Mucosa of rectum (tissue), 2 donors: Measurements from ENCODE around the gene OR13G1.
"Not testable (repeated sequence)": the region's sequence is repeated elsewhere in the genome, so short reads cannot be mapped to it uniquely, and the experiment has no call there.

ENCODE experiments used
- H3K27ac ChIP-seq, 2 donors: one replicate each; pipeline ENCODE4 v1.7.0; 2013; ENCODE audit warnings: inconsistent platforms in 2 of 2, low read depth in 2 of 2, low read length in 2 of 2
- H3K27me3 ChIP-seq, 2 donors: one replicate each; pipeline ENCODE4 v1.7.0; 2013; ENCODE audit warnings: low read length in 2 of 2; ENCODE audit not compliant: control insufficient read depth in 2 of 2, insufficient read depth in 2 of 2
- H3K36me3 ChIP-seq, 2 donors: one replicate each; pipeline ENCODE4 v1.7.0; 2013; ENCODE audit warnings: low read length in 2 of 2; ENCODE audit not compliant: control insufficient read depth in 2 of 2, insufficient read depth in 2 of 2
- H3K4me1 ChIP-seq, 2 donors: one replicate each; pipeline ENCODE4 v1.7.0; 2013; ENCODE audit warnings: low read length in 2 of 2, mild to moderate bottlenecking in 1 of 2; ENCODE audit not compliant: control insufficient read depth in 2 of 2, insufficient read depth in 2 of 2
- H3K4me3 ChIP-seq, 2 donors: one replicate each; pipeline ENCODE4 v1.7.0; 2013; ENCODE audit warnings: low read length in 2 of 2
- H3K9ac ChIP-seq, 2 donors: one replicate each; pipeline ENCODE4 v1.7.0; 2013; ENCODE audit warnings: low read length in 2 of 2, low read depth in 1 of 2, mild to moderate bottlenecking in 1 of 2
- H3K9me3 ChIP-seq, 2 donors: one replicate each; pipeline ENCODE4 v1.7.0; 2013; ENCODE audit warnings: low read length in 2 of 2; ENCODE audit not compliant: control insufficient read depth in 2 of 2
- donor health status: healthy.
- donor health status: Normal muscosa, but diverticular disease.

OR13G1 gene

GRCh38 chr1:247679639-247680038 lies at the start of gene OR13G1:
TSS of gene OR13G1 (minus strand) at chr1:247679739. CDS start at chr1:247673041, 6,698 bp downstream.
- Histone ChIP-seq H3K27me3 (no peaks in the 10 kb centered on the region), H3K36me3 (no peaks in the 10 kb centered on the region), H3K4me3 (no peak within 1 kb of the TSS), H3K4me1 (no peaks in the 10 kb centered on the region), H3K27ac (no peak within 1 kb of the TSS), H3K9ac (no peak within 1 kb of the TSS), H3K9me3 (no peaks in the 10 kb centered on the region)

DNA sequence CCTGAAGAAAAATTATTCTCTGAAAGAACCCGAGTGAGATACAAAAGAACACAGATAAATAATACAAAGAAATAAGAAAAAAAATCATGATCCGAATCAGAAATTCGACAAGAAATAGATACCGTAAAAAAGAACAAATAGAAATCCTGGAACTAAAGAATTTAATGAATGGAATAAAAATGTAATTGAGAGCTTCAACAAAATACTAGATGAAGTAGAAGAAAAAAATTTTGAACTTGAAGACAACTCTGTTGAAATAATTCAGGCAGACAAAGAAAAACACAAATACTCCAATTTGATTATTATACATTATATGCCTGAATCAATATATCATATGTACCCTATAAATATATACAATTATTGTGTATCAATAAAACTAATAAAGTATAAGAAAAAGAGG lies 41.7 kb upstream of the OR13G1 start:
- no peak overlapping the region for H3K9ac ChIP-seq
- H3K36me3 ChIP-seq, result no peaks in the 10 kb centered on the region
- no peaks in the 10 kb centered on the region for H3K27me3 ChIP-seq
- H3K9me3 ChIP-seq, result peaks cover 0 to 1% of the 10 kb centered on the region in 2 donors
- H3K4me3 ChIP-seq, result no peak overlapping the region
- no peak overlapping the region for H3K27ac ChIP-seq
- H3K4me1 ChIP-seq, result no peaks in the 10 kb centered on the region

GRCh38 chr1:247716546-247716945 lies 37.0 kb upstream of the OR13G1 start, which contains the start of gene OR6F1:
TSS of gene OR6F1 (minus strand) at chr1:247716646. CDS start at chr1:247712755, 3,891 bp downstream.
- no peaks in the 10 kb centered on the region for H3K36me3 ChIP-seq
- no peak within 1 kb of the TSS for H3K27ac ChIP-seq
- peaks cover 0 to 1% of the 10 kb centered on the region in 2 donors for H3K9me3 ChIP-seq
- H3K9ac ChIP-seq, result no peak within 1 kb of the TSS
- H3K4me1 ChIP-seq, result no peaks in the 10 kb centered on the region
- H3K4me3 ChIP-seq, result no peak within 1 kb of the TSS
- no peaks in the 10 kb centered on the region for H3K27me3 ChIP-seq

- Histone ChIP-seq H3K9ac (no peak overlapping the region), H3K4me3 (no peak overlapping the region), H3K9me3 (no peaks in the 10 kb centered on the region), H3K36me3 (no peaks in the 10 kb centered on the region), H3K27me3 (no peaks in the 10 kb centered on the region), H3K27ac (no peak overlapping the region), H3K4me1 (no peaks in the 10 kb centered on the region)
Observed at GRCh38 chr1:247713753-247714152, 34.2 kb upstream of the OR13G1 start.

DNA sequence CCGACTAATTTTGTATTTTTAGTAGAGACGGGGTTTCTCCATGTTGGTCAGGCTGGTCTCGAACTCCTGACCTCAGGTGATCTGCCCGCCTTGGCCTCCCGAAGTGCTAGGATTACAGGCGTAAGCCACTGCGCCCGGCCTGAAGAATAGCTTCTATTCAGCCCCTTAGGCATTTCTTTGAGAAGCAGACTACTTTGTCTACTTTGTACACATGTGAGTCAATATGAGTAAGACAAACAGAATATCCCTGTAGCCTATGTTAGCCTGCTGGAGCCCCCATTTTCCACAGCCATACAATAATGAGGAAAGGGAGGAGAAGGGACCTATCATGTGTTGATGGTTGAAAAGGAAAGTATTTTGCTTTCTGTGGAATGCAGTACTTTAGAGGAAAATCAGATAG lies 31.1 kb upstream of the OR13G1 start:
- H3K9ac ChIP-seq, H3K4me3 ChIP-seq, H3K27ac ChIP-seq, H3K27me3 ChIP-seq, H3K36me3 ChIP-seq, H3K9me3 ChIP-seq, H3K4me1 ChIP-seq: not testable (repeated sequence)

DNA sequence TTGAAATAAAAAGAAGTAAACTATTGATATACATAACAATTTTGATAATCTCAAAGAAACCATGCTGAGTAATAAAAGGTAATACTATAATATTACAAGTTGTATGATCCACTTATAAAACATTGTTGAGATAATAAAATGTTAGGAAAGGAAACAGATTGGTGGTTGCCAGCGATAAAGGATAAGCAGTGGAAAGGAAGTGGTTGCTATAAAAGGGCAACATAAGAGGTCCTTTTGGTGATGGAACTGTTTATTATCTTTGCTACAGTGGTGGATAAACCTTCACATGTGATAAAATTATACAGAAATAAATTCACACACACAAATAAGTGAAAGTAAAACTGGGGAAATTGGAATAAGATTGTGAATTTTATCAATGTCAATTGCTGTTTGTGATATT lies 21.8 kb upstream of the OR13G1 start:
- H3K9ac ChIP-seq, result no peak overlapping the region
- no peaks in the 10 kb centered on the region for H3K27me3 ChIP-seq
- H3K27ac ChIP-seq, result no peak overlapping the region
- H3K4me1 ChIP-seq, result no peaks in the 10 kb centered on the region
- H3K4me3 ChIP-seq, result no peak overlapping the region
- H3K9me3 ChIP-seq, result peaks cover 0 to 3% of the 10 kb centered on the region in 2 donors
- H3K36me3 ChIP-seq, result no peaks in the 10 kb centered on the region

GRCh38 chr1:247681288-247681897 lies 1.9 kb upstream of the OR13G1 start:
- no peaks in the 10 kb centered on the region for H3K4me1 ChIP-seq
- H3K9ac ChIP-seq, result no peak overlapping the region
- no peaks in the 10 kb centered on the region for H3K27me3 ChIP-seq
- H3K9me3 ChIP-seq, result no peaks in the 10 kb centered on the region
- H3K4me3 ChIP-seq, result no peak overlapping the region
- H3K27ac ChIP-seq, result no peak overlapping the region
- no peaks in the 10 kb centered on the region for H3K36me3 ChIP-seq

GRCh38 chr1:247680171-247680570 lies 632 bp upstream of the OR13G1 start:
- Histone ChIP-seq H3K4me3 (no peak overlapping the region), H3K4me1 (no peaks in the 10 kb centered on the region), H3K27me3 (no peaks in the 10 kb centered on the region), H3K36me3 (no peaks in the 10 kb centered on the region), H3K27ac (no peak overlapping the region), H3K9ac (no peak overlapping the region), H3K9me3 (no peaks in the 10 kb centered on the region)

DNA sequence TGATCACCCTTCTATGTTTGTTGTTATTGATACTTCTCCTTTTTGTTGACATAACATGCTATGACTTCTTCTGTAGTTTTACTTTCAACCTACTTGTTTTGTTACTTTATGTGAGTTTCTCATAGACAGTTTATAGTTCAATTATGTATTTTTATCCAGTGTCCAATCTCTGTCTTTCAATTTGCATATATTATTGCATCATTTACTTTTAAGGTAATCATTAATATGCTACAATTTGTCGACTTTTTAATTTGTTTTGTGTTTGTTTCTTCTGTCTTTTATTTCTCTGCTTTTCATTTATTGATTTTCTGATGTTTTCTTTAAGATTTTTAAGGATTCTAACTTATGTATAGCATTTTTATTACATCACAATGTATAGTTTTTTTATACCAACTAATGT lies 10.3 kb downstream of the OR13G1 start:
- H3K36me3 ChIP-seq, result no peaks in the 10 kb centered on the region
- H3K27me3 ChIP-seq, result no peaks in the 10 kb centered on the region
- H3K4me3 ChIP-seq, result no peak overlapping the region
- no peak overlapping the region for H3K27ac ChIP-seq
- H3K9ac ChIP-seq, result no peak overlapping the region
- H3K4me1 ChIP-seq, result no peaks in the 10 kb centered on the region
- H3K9me3 ChIP-seq, result no peaks in the 10 kb centered on the region

GRCh38 chr1:247656221-247656875 lies 23.2 kb downstream of the OR13G1 start:
- no peaks in the 10 kb centered on the region for H3K36me3 ChIP-seq
- H3K4me3 ChIP-seq, result no peak overlapping the region
- H3K27ac ChIP-seq, result no peak overlapping the region
- H3K9ac ChIP-seq, result no peak overlapping the region
- no peaks in the 10 kb centered on the region for H3K4me1 ChIP-seq
- no peaks in the 10 kb centered on the region for H3K27me3 ChIP-seq
- H3K9me3 ChIP-seq, result no peaks in the 10 kb centered on the region
